HepG2 (cell line): ENCODE data around the gene PSRC1. TPM values are rescaled to one million over a fixed set of nuclear protein-coding genes. Genes with fewer than 3 reads are reported as not detected.

Experiments
- MIER2 ChIP-seq: IDR thresholded peaks from 2 replicates; pipeline ENCODE4 v1.6.1; 2016; ENCODE audit warnings: missing biosample characterization, missing genetic modification reagents
- PITX1 ChIP-seq: sonication (generic); formaldehyde crosslinking; IDR thresholded peaks from 2 replicates; pipeline ENCODE4 v1.5.1; 2020; ENCODE audit warnings: mild to moderate bottlenecking, missing genetic modification reagents
- RXRA ChIP-seq: sonication (generic); formaldehyde crosslinking; IDR thresholded peaks from 2 replicates; pipeline ENCODE4 v1.5.1; 2020; ENCODE audit warnings: missing genetic modification reagents
- ZBTB40 ChIP-seq, 2 experiments: fragments of 450-650 bp in 1 of 2; sonication (generic) in 1 of 2; formaldehyde crosslinking in 1 of 2; IDR thresholded peaks; 2 replicates each; pipeline versions ENCODE4 v1.6.1 to v1.8.0; 2016 to 2022; ENCODE audit warnings: antibody characterized with exemption in 1 of 2, mild to moderate bottlenecking in 1 of 2, missing genetic modification reagents in 1 of 2
- ZNF547 ChIP-seq: sonication (generic); formaldehyde crosslinking; IDR thresholded peaks from 2 replicates; pipeline ENCODE4 v1.5.1; 2020; ENCODE audit warnings: mild to moderate bottlenecking, missing genetic modification reagents
- polyA plus RNA-seq, 8 experiments: library from polyadenylated mRNA; depleted of rRNA in 3 of 8; stranded (reverse) in 7 of 8; unstranded in 1 of 8; fragments of >200 nt; fragmentation: Illumina TruSeq in 4 of 8; extraction: Trizol in 4 of 8; gene quantifications; 2 replicates each; pipeline versions ENCODE4 v1.2.1 to v1.2.3, GENCODE V29; 2011 to 2016; ENCODE audit warnings: low read depth in 4 of 8, missing spikeins in 1 of 8, mixed read lengths in 1 of 8; ENCODE audit not compliant: insufficient read depth in 1 of 8
- total RNA-seq, 5 experiments: library from RNA; depleted of rRNA; stranded (reverse); fragments of >200 nt; fragmentation: Illumina TruSeq; extraction: Trizol; gene quantifications; 2 replicates each; pipeline ENCODE4 v1.2.3, GENCODE V29; 2016; ENCODE audit warnings: low read depth in 1 of 5
- TF ChIP-seq, protein P1 (sequence below): sonication (generic); formaldehyde crosslinking; IDR thresholded peaks from 2 replicates; pipeline ENCODE4 v1.5.0; 2020; ENCODE audit warnings: mild to moderate bottlenecking, missing genetic modification reagents, borderline replicate concordance
- TF ChIP-seq, protein P2 (sequence below): sonication (generic); formaldehyde crosslinking; IDR thresholded peaks from 2 replicates; pipeline ENCODE4 v1.8.0; 2022; ENCODE audit warnings: low read depth, missing genetic modification reagents

Gene PSRC1
- total and polyA plus RNA-seq, 2 of the 13 experiments (the other 11 are each of a cell fraction or from before 2014, with no cell fraction given), result 28.6 to 30.3 TPM

DNA sequence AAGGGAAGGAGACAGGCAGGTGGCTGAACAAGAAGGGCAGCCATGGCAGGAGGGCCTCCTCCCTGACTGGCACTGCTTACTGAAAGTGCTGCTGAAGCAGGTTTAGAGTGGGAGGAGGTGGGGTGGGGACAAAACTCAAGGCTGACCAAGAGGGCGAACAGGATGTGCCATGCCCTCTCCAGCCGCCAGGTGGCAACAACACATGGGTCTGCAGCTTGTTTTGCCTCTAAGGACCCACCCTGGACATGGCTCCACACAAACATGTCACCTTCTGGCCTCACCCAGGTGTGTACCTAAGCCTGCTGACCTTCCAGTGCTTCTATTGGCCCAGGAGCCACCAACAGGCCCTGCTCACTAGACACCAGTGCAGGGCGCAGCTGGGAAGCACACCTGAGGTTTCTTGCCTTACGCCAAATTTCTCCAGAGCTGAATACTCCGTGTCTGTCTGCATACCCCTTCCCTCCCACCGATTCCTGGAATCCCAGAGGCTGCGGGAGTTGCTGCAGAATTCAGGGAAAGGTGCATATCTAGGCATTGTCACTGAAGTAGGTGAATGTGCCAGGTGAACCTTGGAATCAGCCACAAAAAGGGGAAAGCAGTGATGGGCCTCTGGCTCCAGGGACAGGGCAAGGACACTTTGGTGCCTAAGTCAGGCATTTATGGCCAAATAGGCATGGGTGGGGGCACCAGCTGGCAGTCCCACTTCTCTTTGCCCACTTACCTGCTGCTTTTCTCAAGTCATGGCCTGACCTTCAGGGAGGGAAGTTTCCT is 5.3 kb downstream of the PSRC1 start (continued):
- TF ChIP-seq ZBTB40 (IDR thresholded peaks at IDR 0.05) (no peak), ZBTB40 (CRISPR knock-in tag; IDR thresholded peaks at IDR 0.05) (no peak), ZNF547 (peak; percentile 71; the same call in 1 of the 2 replicates), PITX1 (CRISPR knock-in tag) (peak; percentile 58; the same call in 1 of the 2 replicates), MIER2 (no peak), RXRA (peak; percentile 65; the same call in 1 of the 2 replicates)
- TF ChIP-seq, protein P1, sequence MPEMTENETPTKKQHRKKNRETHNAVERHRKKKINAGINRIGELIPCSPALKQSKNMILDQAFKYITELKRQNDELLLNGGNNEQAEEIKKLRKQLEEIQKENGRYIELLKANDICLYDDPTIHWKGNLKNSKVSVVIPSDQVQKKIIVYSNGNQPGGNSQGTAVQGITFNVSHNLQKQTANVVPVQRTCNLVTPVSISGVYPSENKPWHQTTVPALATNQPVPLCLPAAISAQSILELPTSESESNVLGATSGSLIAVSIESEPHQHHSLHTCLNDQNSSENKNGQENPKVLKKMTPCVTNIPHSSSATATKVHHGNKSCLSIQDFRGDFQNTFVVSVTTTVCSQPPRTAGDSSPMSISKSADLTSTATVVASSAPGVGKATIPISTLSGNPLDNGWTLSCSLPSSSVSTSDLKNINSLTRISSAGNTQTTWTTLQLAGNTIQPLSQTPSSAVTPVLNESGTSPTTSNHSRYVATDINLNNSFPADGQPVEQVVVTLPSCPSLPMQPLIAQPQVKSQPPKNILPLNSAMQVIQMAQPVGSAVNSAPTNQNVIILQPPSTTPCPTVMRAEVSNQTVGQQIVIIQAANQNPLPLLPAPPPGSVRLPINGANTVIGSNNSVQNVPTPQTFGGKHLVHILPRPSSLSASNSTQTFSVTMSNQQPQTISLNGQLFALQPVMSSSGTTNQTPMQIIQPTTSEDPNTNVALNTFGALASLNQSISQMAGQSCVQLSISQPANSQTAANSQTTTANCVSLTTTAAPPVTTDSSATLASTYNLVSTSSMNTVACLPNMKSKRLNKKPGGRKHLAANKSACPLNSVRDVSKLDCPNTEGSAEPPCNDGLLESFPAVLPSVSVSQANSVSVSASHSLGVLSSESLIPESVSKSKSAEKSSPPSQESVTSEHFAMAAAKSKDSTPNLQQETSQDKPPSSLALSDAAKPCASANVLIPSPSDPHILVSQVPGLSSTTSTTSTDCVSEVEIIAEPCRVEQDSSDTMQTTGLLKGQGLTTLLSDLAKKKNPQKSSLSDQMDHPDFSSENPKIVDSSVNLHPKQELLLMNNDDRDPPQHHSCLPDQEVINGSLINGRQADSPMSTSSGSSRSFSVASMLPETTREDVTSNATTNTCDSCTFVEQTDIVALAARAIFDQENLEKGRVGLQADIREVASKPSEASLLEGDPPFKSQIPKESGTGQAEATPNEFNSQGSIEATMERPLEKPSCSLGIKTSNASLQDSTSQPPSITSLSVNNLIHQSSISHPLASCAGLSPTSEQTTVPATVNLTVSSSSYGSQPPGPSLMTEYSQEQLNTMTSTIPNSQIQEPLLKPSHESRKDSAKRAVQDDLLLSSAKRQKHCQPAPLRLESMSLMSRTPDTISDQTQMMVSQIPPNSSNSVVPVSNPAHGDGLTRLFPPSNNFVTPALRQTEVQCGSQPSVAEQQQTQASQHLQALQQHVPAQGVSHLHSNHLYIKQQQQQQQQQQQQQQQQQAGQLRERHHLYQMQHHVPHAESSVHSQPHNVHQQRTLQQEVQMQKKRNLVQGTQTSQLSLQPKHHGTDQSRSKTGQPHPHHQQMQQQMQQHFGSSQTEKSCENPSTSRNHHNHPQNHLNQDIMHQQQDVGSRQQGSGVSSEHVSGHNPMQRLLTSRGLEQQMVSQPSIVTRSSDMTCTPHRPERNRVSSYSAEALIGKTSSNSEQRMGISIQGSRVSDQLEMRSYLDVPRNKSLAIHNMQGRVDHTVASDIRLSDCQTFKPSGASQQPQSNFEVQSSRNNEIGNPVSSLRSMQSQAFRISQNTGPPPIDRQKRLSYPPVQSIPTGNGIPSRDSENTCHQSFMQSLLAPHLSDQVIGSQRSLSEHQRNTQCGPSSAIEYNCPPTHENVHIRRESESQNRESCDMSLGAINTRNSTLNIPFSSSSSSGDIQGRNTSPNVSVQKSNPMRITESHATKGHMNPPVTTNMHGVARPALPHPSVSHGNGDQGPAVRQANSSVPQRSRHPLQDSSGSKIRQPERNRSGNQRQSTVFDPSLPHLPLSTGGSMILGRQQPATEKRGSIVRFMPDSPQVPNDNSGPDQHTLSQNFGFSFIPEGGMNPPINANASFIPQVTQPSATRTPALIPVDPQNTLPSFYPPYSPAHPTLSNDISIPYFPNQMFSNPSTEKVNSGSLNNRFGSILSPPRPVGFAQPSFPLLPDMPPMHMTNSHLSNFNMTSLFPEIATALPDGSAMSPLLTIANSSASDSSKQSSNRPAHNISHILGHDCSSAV, result no peak
- TF ChIP-seq, protein P2, sequence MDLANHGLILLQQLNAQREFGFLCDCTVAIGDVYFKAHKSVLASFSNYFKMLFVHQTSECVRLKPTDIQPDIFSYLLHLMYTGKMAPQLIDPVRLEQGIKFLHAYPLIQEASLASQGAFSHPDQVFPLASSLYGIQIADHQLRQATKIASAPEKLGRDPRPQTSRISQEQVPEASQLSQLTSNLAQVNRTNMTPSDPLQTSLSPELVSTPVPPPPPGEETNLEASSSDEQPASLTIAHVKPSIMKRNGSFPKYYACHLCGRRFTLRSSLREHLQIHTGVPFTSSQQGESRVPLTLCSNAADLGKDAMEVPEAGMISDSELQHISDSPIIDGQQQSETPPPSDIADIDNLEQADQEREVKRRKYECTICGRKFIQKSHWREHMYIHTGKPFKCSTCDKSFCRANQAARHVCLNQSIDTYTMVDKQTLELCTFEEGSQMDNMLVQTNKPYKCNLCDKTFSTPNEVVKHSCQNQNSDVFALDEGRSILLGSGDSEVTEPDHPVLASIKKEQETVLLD (CRISPR knock-in tag), result no peak
